Colonic mucosa (tissue), 4 donors: ENCODE results near the gene ENG. TPM values are rescaled to one million over a fixed set of nuclear protein-coding genes. Genes with fewer than 3 reads are reported as not detected.

Experiments
- DNase-seq: peaks from one replicate; pipeline ENCODE4 v3.0.0-alpha.2; 2020
- H3K27ac ChIP-seq: fragments of 200-600 bp; one replicate; pipeline ENCODE4 v1.8.0; 2021
- H3K27me3 ChIP-seq: fragments of 200-600 bp; one replicate; pipeline ENCODE4 v1.8.0; 2021
- H3K36me3 ChIP-seq: fragments of 200-600 bp; one replicate; pipeline ENCODE4 v1.8.0; 2021
- H3K4me1 ChIP-seq: fragments of 200-600 bp; one replicate; pipeline ENCODE4 v1.8.0; 2021; ENCODE audit warnings: mild to moderate bottlenecking
- H3K4me3 ChIP-seq: fragments of 200-600 bp; one replicate; pipeline ENCODE4 v1.8.0; 2021
- H3K9ac ChIP-seq, 2 donors: one replicate each; pipeline ENCODE4 v1.7.0; 2013; ENCODE audit warnings: control low read depth in 2 of 2, low read depth in 2 of 2, low read length in 2 of 2
- H3K9me3 ChIP-seq: fragments of 200-600 bp; one replicate; pipeline ENCODE4 v1.8.0; 2021
- intact Hi-C: fragments of 100-400 bp; cut with DNase I; formaldehyde crosslinking; loops from one replicate; pipeline ENCODE4 v1.14.1; 2022
- total RNA-seq, 2 donors: library from RNA; stranded (reverse); fragmentation: NEBNext Ultra II Directional in 1 of 2; extraction: Animal tissue kit (Norgen Biotek cat#: 25700) in 1 of 2; gene quantifications; one replicate each; pipeline ENCODE4 v1.2.1, GENCODE V29; 2021
- TF ChIP-seq, protein P1 (sequence below): fragments of 200-600 bp; IDR thresholded peaks from one replicate; pipeline ENCODE4 v1.8.0; 2022; ENCODE audit warnings: antibody characterized with exemption, mild to moderate bottlenecking
- donor health status: healthy.
- donor health status: DM: no; HTN: no; CAD: no.
- donor health status: DM: no; HTN: no; CAD: no.

The ENG gene
- total RNA-seq, 2 donors from 2014 or later, result 15.4 to 34.5 TPM

DNA sequence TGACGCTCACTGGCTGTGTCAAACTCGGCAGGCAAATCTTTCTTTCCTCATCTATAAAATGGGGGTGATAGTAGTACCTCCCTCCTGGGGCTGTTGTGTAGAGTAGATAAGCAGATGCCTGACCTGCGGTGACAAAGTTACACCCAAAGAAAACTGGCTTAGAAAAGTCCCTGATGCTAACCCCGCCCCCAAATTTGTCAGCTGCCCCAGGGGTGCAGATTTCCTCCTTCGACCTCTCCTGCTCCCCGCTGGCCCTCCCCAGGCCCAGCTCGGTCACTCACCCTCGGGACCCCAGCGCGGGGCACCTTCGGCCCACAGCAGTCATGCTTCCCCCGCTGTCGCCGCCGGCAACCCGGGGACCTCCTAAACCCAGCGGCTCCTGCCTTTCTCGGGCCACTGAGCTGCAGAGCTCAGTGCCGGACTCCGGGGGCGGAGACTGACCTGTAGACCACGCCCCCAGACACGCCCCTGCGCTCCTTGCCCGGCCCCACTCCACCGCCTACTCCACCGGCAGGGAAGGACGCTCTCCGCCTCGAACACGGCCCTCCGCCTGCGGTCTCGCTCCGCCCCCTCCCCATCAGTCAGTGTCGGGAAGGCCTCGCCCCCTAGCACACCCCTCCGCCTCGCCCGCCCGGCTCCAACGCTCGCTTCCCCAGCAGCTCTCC is 83.4 kb downstream of the ENG start:
- Histone ChIP-seq H3K9ac (peak overlapping the region; percentile 53 to 56), H3K9me3 (no peaks in the 10 kb centered on the region), H3K4me1 (peaks cover 7% of the 10 kb centered on the region), H3K36me3 (no peaks in the 10 kb centered on the region), H3K27me3 (no peaks in the 10 kb centered on the region), H3K4me3 (peak overlapping the region; percentile 48), H3K27ac (peak overlapping the region; percentile 69)
- intact Hi-C loops, result no loop called here
- peak; percentile 98 for DNase-seq
- TF ChIP-seq, protein P1, sequence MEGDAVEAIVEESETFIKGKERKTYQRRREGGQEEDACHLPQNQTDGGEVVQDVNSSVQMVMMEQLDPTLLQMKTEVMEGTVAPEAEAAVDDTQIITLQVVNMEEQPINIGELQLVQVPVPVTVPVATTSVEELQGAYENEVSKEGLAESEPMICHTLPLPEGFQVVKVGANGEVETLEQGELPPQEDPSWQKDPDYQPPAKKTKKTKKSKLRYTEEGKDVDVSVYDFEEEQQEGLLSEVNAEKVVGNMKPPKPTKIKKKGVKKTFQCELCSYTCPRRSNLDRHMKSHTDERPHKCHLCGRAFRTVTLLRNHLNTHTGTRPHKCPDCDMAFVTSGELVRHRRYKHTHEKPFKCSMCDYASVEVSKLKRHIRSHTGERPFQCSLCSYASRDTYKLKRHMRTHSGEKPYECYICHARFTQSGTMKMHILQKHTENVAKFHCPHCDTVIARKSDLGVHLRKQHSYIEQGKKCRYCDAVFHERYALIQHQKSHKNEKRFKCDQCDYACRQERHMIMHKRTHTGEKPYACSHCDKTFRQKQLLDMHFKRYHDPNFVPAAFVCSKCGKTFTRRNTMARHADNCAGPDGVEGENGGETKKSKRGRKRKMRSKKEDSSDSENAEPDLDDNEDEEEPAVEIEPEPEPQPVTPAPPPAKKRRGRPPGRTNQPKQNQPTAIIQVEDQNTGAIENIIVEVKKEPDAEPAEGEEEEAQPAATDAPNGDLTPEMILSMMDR, result no peak

- H3K4me3 ChIP-seq, result peak overlapping the region; percentile 48
- intact Hi-C loops, result no loop called here
- H3K27me3 ChIP-seq, result no peaks in the 10 kb centered on the region
- peak overlapping the region; percentile 44 to 53 for H3K9ac ChIP-seq
- peak overlapping the region; percentile 69 for H3K27ac ChIP-seq
- no peaks in the 10 kb centered on the region for H3K36me3 ChIP-seq
- H3K9me3 ChIP-seq, result no peaks in the 10 kb centered on the region
- no peak for DNase-seq
- peaks cover 7% of the 10 kb centered on the region for H3K4me1 ChIP-seq
- TF ChIP-seq, protein P1, result no peak
These were observed 83.9 kb downstream of the ENG start for GRCh38 chr9:127770583-127770904.

GRCh38 chr9:127769929-127770582 is 84.4 kb downstream of the ENG start:
- H3K27me3 ChIP-seq, result no peaks in the 10 kb centered on the region
- TF ChIP-seq, protein P1, result no peak
- DNase-seq, result no peak
- H3K9me3 ChIP-seq, result no peaks in the 10 kb centered on the region
- peak overlapping the region; percentile 69 for H3K27ac ChIP-seq
- no peaks in the 10 kb centered on the region for H3K36me3 ChIP-seq
- H3K4me3 ChIP-seq, result peak overlapping the region; percentile 48
- peak overlapping the region in 1 of 2 donors; percentile 53 for H3K9ac ChIP-seq
- H3K4me1 ChIP-seq, result peaks cover 7% of the 10 kb centered on the region
- intact Hi-C loops, result no loop called here

- Histone ChIP-seq H3K36me3 (no peaks in the 10 kb centered on the region), H3K9ac (no peak overlapping the region), H3K4me3 (no peak overlapping the region), H3K4me1 (peaks cover 7% of the 10 kb centered on the region), H3K9me3 (no peaks in the 10 kb centered on the region), H3K27ac (no peak overlapping the region), H3K27me3 (no peaks in the 10 kb centered on the region)
- intact Hi-C loops, result no loop called here
- TF ChIP-seq, protein P1, result no peak
- DNase-seq, result no peak
These were observed 85.4 kb downstream of the ENG start for GRCh38 chr9:127769101-127769500.

- H3K27me3 ChIP-seq, result no peaks in the 10 kb centered on the region
- intact Hi-C loops, result no loop called here
- TF ChIP-seq, protein P1, result no peak
- no peak overlapping the region for H3K27ac ChIP-seq
- H3K4me3 ChIP-seq, result no peak overlapping the region
- H3K9me3 ChIP-seq, result no peaks in the 10 kb centered on the region
- H3K4me1 ChIP-seq, result peaks cover 7% of the 10 kb centered on the region
- DNase-seq, result no peak
- no peak overlapping the region for H3K9ac ChIP-seq
- H3K36me3 ChIP-seq, result no peaks in the 10 kb centered on the region
These were observed 85.8 kb downstream of the ENG start for GRCh38 chr9:127768698-127769097.
